GM21367 (cell line): ENCODE data around the gene PGM5.

Experiments
- ATAC-seq: cut with Tn5 transposase; IDR thresholded peaks from one replicate; pipeline ENCODE4 v1.9.1; 2021; ENCODE audit not compliant: unreplicated experiment

PGM5 gene

GRCh38 chr9:68431307-68431706, 74.9 kb downstream of the PGM5 start:
- no peak for ATAC-seq

- ATAC-seq = no peak
Observed at GRCh38 chr9:68433531-68434110, 77.2 kb downstream of the PGM5 start.

GRCh38 chr9:68437785-68438184, 81.4 kb downstream of the PGM5 start:
- ATAC-seq = no peak

- no peak for ATAC-seq
Observed at GRCh38 chr9:68443624-68444023, 87.2 kb downstream of the PGM5 start.

- ATAC-seq = no peak
Observed at GRCh38 chr9:68446836-68447235, 90.4 kb downstream of the PGM5 start.

GRCh38 chr9:68447611-68448010, 91.2 kb downstream of the PGM5 start:
- no peak for ATAC-seq

- no peak for ATAC-seq
Observed at GRCh38 chr9:68454579-68455334, 98.3 kb downstream of the PGM5 start.

- no peak for ATAC-seq
Observed at GRCh38 chr9:68455451-68455850, 99.0 kb downstream of the PGM5 start.

- ATAC-seq = no peak
Observed at GRCh38 chr9:68457803-68458202, 101.4 kb downstream of the PGM5 start.

GRCh38 chr9:68458918-68459317, 102.5 kb downstream of the PGM5 start:
- ATAC-seq = no peak

- no peak for ATAC-seq
Observed at GRCh38 chr9:68462105-68462775, 105.8 kb downstream of the PGM5 start.

- no peak for ATAC-seq
Observed at GRCh38 chr9:68470067-68470466, 113.7 kb downstream of the PGM5 start.

GRCh38 chr9:68470634-68471033, 114.2 kb downstream of the PGM5 start:
- no peak for ATAC-seq

GRCh38 chr9:68472119-68472518, 115.7 kb downstream of the PGM5 start:
- ATAC-seq = no peak

GRCh38 chr9:68473790-68474189, 117.4 kb downstream of the PGM5 start:
- no peak for ATAC-seq

GRCh38 chr9:68476422-68476821, 120.0 kb downstream of the PGM5 start:
- no peak for ATAC-seq

GRCh38 chr9:68476847-68477246, 120.4 kb downstream of the PGM5 start:
- ATAC-seq = no peak

- no peak for ATAC-seq
Observed at GRCh38 chr9:68480807-68481206, 124.4 kb downstream of the PGM5 start.

GRCh38 chr9:68482548-68482947, 126.1 kb downstream of the PGM5 start:
- ATAC-seq = no peak

- no peak for ATAC-seq
Observed at GRCh38 chr9:68488126-68488525, 131.7 kb downstream of the PGM5 start.

GRCh38 chr9:68489646-68490045, 133.2 kb downstream of the PGM5 start:
- no peak for ATAC-seq

- no peak for ATAC-seq
Observed at GRCh38 chr9:68492806-68493205, 136.4 kb downstream of the PGM5 start.
